Panc1 (cell line): ENCODE measurements around the gene PHEX. TPM values are rescaled to one million over a fixed set of nuclear protein-coding genes. Genes with fewer than 3 reads are reported as not detected.

Source experiments
- ATAC-seq: fragments of 200-7000 bp; cut with Tn5 transposase; 2 replicates; pipeline ENCODE4 v1.9.1; 2020; ENCODE audit warnings: mild to moderate bottlenecking, moderate library complexity
- BruUV-seq: library from RNA; stranded (reverse); fragments of 400-500 nt; replicated peaks from 2 replicates; lab custom pipeline; 2021; lab: Mats Ljungman, UMichigan
- CTCF ChIA-PET: fragments of 300-600 bp; sonication (Branson Sonifier 250); formaldehyde crosslinking; loops from one replicate; lab custom pipeline; 2022; ENCODE audit warnings: antibody characterized with exemption; lab: Charles Lee
- POLR2A ChIA-PET: fragments of 300-600 bp; sonication (Branson Sonifier 250); formaldehyde crosslinking; loops from one replicate; lab custom pipeline; 2022; ENCODE audit warnings: antibody characterized with exemption; lab: Charles Lee
- DNase-seq: peaks from one replicate; pipeline ENCODE4 v3.0.0-alpha.2; 2010; ENCODE audit warnings: low read depth, low spot score
- H3K27ac ChIP-seq: 2 replicates; pipeline ENCODE4 v1.5.1; 2011; ENCODE audit warnings: mild to moderate bottlenecking, low read length, inconsistent platforms
- H3K27me3 ChIP-seq: fragments of 200-500 bp; sonication (Bioruptor generic); 2 replicates; pipeline ENCODE4 v1.6.0; 2014; ENCODE audit warnings: low read length, inconsistent platforms; ENCODE audit not compliant: control insufficient read depth, insufficient read depth
- H3K36me3 ChIP-seq: fragments of 200-500 bp; sonication (Bioruptor generic); 2 replicates; pipeline ENCODE4 v1.5.1; 2014; ENCODE audit warnings: inconsistent platforms, mild to moderate bottlenecking, low read length, moderate library complexity; ENCODE audit not compliant: control insufficient read depth, insufficient read depth
- H3K4me1 ChIP-seq: 2 replicates; pipeline ENCODE4 v1.5.1; 2011; ENCODE audit warnings: inconsistent platforms, mild to moderate bottlenecking, low read length, moderate library complexity; ENCODE audit not compliant: control insufficient read depth, insufficient read depth
- H3K4me3 ChIP-seq, 2 experiments: 2 replicates each; pipeline ENCODE4 v1.5.1; 2011 to 2012; ENCODE audit warnings: low read depth in 2 of 2, low read length in 2 of 2, mild to moderate bottlenecking in 2 of 2, inconsistent platforms in 1 of 2, moderate library complexity in 1 of 2
- H3K9me3 ChIP-seq: fragments of 200-500 bp; sonication (Bioruptor generic); 2 replicates; pipeline ENCODE4 v1.5.1; 2014; ENCODE audit warnings: low read depth, mild to moderate bottlenecking, inconsistent platforms, low read length, moderate library complexity; ENCODE audit not compliant: control insufficient read depth, insufficient read depth
- CTCF ChIP-seq: fragments of 450-650 bp; IDR thresholded peaks from 2 replicates; pipeline ENCODE4 v1.5.1; 2017; ENCODE audit warnings: mild to moderate bottlenecking
- POLR2AphosphoS5 ChIP-seq: IDR thresholded peaks from 2 replicates; pipeline ENCODE4 v1.6.1; 2012; ENCODE audit warnings: mild to moderate bottlenecking, low read depth, low read length, moderate library complexity
- SIN3A ChIP-seq: IDR thresholded peaks from 2 replicates; pipeline ENCODE4 v1.6.1; 2012; ENCODE audit warnings: low read depth, mild to moderate bottlenecking, low read length, moderate library complexity, borderline replicate concordance; ENCODE audit not compliant: insufficient read depth
- TCF7L2 ChIP-seq: IDR thresholded peaks from 2 replicates; pipeline ENCODE4 v1.6.1; 2011; ENCODE audit warnings: mild to moderate bottlenecking, low read depth, low read length, inconsistent platforms
- in situ Hi-C: cut with HindIII; loops from 2 replicates; pipeline ENCODE4 v1.10.0; 2016; ENCODE audit warnings: low sequenced_read_pairs, low pct_unique_long_range_greater_than_20kb
- intact Hi-C: fragments of 100-400 bp; cut with micrococcal nuclease; formaldehyde crosslinking; loops from one replicate; pipeline ENCODE4 v1.10.0; 2022; ENCODE audit not compliant: unreplicated experiment
- total RNA-seq: library from RNA; stranded (reverse); gene quantifications from one replicate; pipeline ENCODE4 v1.2.1, GENCODE V29; 2021; ENCODE audit not compliant: unreplicated experiment
- TF ChIP-seq, protein P1 (sequence below), 2 experiments: IDR thresholded peaks; 2 replicates each; pipeline ENCODE4 v1.6.1; 2011 to 2012; ENCODE audit warnings: low read depth in 2 of 2, control low read depth in 1 of 2, low read length in 1 of 2, mild to moderate bottlenecking in 1 of 2, moderate library complexity in 1 of 2; ENCODE audit not compliant: insufficient read depth in 1 of 2

PHEX gene
- total RNA-seq, 1 experiment from 2014 or later: 0.23 TPM

- ATAC-seq (no peak), DNase-seq (no peak)
- CTCF ChIA-PET: no interaction called here
- TF ChIP-seq SIN3A (no peak), TCF7L2 (no peak), CTCF (no peak), POLR2AphosphoS5 (no peak)
- TF ChIP-seq, protein P1, sequence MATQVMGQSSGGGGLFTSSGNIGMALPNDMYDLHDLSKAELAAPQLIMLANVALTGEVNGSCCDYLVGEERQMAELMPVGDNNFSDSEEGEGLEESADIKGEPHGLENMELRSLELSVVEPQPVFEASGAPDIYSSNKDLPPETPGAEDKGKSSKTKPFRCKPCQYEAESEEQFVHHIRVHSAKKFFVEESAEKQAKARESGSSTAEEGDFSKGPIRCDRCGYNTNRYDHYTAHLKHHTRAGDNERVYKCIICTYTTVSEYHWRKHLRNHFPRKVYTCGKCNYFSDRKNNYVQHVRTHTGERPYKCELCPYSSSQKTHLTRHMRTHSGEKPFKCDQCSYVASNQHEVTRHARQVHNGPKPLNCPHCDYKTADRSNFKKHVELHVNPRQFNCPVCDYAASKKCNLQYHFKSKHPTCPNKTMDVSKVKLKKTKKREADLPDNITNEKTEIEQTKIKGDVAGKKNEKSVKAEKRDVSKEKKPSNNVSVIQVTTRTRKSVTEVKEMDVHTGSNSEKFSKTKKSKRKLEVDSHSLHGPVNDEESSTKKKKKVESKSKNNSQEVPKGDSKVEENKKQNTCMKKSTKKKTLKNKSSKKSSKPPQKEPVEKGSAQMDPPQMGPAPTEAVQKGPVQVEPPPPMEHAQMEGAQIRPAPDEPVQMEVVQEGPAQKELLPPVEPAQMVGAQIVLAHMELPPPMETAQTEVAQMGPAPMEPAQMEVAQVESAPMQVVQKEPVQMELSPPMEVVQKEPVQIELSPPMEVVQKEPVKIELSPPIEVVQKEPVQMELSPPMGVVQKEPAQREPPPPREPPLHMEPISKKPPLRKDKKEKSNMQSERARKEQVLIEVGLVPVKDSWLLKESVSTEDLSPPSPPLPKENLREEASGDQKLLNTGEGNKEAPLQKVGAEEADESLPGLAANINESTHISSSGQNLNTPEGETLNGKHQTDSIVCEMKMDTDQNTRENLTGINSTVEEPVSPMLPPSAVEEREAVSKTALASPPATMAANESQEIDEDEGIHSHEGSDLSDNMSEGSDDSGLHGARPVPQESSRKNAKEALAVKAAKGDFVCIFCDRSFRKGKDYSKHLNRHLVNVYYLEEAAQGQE (IDR thresholded peaks at IDR 0.05; ENCODE audit: insufficient read depth in 1 of 2, low read depth in 2 of 2, low read length in 1 of 2): no peak
- BruUV-seq: no TSS peak
- Histone ChIP-seq H3K4me1 (no peaks in the 10 kb centered on the region), H3K27ac (no peak overlapping the region), H3K4me3 (no peak overlapping the region), H3K36me3 (no peaks in the 10 kb centered on the region), H3K27me3 (no peaks in the 10 kb centered on the region), H3K9me3 (no peaks in the 10 kb centered on the region)
- POLR2A ChIA-PET: no interaction called here
- intact Hi-C loops: no loop called here
- in situ Hi-C loops: no loop called here
Measured at GRCh38 chrX:22035236-22035635, 3.1 kb downstream of the PHEX start.

GRCh38 chrX:22037225-22037624, 5.1 kb downstream of the PHEX start:
- TF ChIP-seq SIN3A (no peak), CTCF (no peak), POLR2AphosphoS5 (no peak), TCF7L2 (no peak)
- TF ChIP-seq, protein P1 (IDR thresholded peaks at IDR 0.05; ENCODE audit: insufficient read depth in 1 of 2, low read depth in 2 of 2, low read length in 1 of 2): no peak
- no peak overlapping the region for H3K27ac ChIP-seq
- no peaks in the 10 kb centered on the region for H3K36me3 ChIP-seq
- DNase-seq (no peak), ATAC-seq (no peak)
- ChIA-PET CTCF (no interaction called here), POLR2A (no interaction called here)
- H3K4me3 ChIP-seq: no peak overlapping the region
- H3K4me1 ChIP-seq: no peaks in the 10 kb centered on the region
- in situ Hi-C loops (no loop called here), intact Hi-C loops (no loop called here)
- H3K9me3 ChIP-seq: no peaks in the 10 kb centered on the region
- BruUV-seq: no TSS peak
- H3K27me3 ChIP-seq: no peaks in the 10 kb centered on the region
